HepG2 (cell line): ENCODE measurements around the gene CMKLR1. TPM values are rescaled to one million over a fixed set of nuclear protein-coding genes. Genes with fewer than 3 reads are reported as not detected.

Experiments
- AGO1 ChIP-seq: fragments of 200-400 bp; formaldehyde crosslinking; IDR thresholded peaks from 2 replicates; pipeline ENCODE4 v1.6.1; 2017; ENCODE audit warnings: mild to moderate bottlenecking, low read depth, low read length, moderate library complexity; ENCODE audit not compliant: poor library complexity, severe bottlenecking
- ARID2 ChIP-seq: sonication (generic); formaldehyde crosslinking; IDR thresholded peaks from 2 replicates; pipeline ENCODE4 v1.8.1; 2022; ENCODE audit warnings: mild to moderate bottlenecking, missing genetic modification reagents, borderline replicate concordance
- ARNTL ChIP-seq: sonication (generic); formaldehyde crosslinking; IDR thresholded peaks from 2 replicates; pipeline ENCODE4 v1.4.0; 2020; ENCODE audit warnings: mild to moderate bottlenecking, missing genetic modification reagents
- BORCS8-MEF2B ChIP-seq: sonication (generic); formaldehyde crosslinking; IDR thresholded peaks from 2 replicates; pipeline ENCODE4 v1.8.0; 2022; ENCODE audit warnings: mild to moderate bottlenecking, missing genetic modification reagents
- ETS1 ChIP-seq: sonication (generic); formaldehyde crosslinking; IDR thresholded peaks from 2 replicates; pipeline ENCODE4 v1.4.0; 2020; ENCODE audit warnings: missing genetic modification reagents
- EZH2 ChIP-seq: conservative IDR thresholded peaks from 2 replicates; pipeline ENCODE4 v1.6.1; 2012; ENCODE audit warnings: mild to moderate bottlenecking, low read depth, low read length, moderate library complexity
- HDAC1 ChIP-seq: sonication (generic); formaldehyde crosslinking; IDR thresholded peaks from 2 replicates; pipeline ENCODE4 v1.5.1; 2020; ENCODE audit warnings: mild to moderate bottlenecking, missing genetic modification reagents
- HNRNPL ChIP-seq: fragments of 200-400 bp; formaldehyde crosslinking; IDR thresholded peaks from 2 replicates; pipeline ENCODE4 v1.6.1; 2017; ENCODE audit warnings: mild to moderate bottlenecking, low read depth, low read length
- MAFK ChIP-seq, 2 experiments: IDR thresholded peaks in 1 of 2; conservative IDR thresholded peaks in 1 of 2; 2 replicates each; pipeline ENCODE4 v1.6.1; 2011; ENCODE audit warnings: improper control_type of control experiment in 2 of 2, low read length in 2 of 2
- NFYC ChIP-seq: IDR thresholded peaks from 2 replicates; pipeline ENCODE4 v1.6.1; 2016; ENCODE audit warnings: missing genetic modification reagents, missing compliant biosample characterization
- NKX3-1 ChIP-seq: sonication (generic); formaldehyde crosslinking; IDR thresholded peaks from 2 replicates; pipeline ENCODE4 v1.5.0; 2020; ENCODE audit warnings: missing genetic modification reagents
- PCBP1 ChIP-seq: fragments of 200-400 bp; formaldehyde crosslinking; IDR thresholded peaks from 2 replicates; pipeline ENCODE4 v1.6.1; 2017; ENCODE audit warnings: mild to moderate bottlenecking, low read depth, low read length, borderline replicate concordance
- PHF8 ChIP-seq: sonication (generic); formaldehyde crosslinking; IDR thresholded peaks from 2 replicates; pipeline ENCODE4 v1.5.0; 2020; ENCODE audit warnings: missing genetic modification reagents
- POGK ChIP-seq: sonication (generic); formaldehyde crosslinking; conservative IDR thresholded peaks from 2 replicates; pipeline ENCODE4 v1.8.0; 2022; ENCODE audit warnings: mild to moderate bottlenecking, moderate library complexity, missing genetic modification reagents
- RBM22 ChIP-seq: fragments of 200-400 bp; formaldehyde crosslinking; optimal IDR thresholded peaks from 2 replicates; pipeline ENCODE3; 2017; ENCODE audit warnings: mild to moderate bottlenecking, low read length, moderate library complexity
- TBX2 ChIP-seq: sonication (generic); formaldehyde crosslinking; IDR thresholded peaks from 2 replicates; pipeline ENCODE4 v1.5.0; 2020; ENCODE audit warnings: missing genetic modification reagents, mild to moderate bottlenecking, borderline replicate concordance
- ZBTB21 ChIP-seq: sonication (generic); formaldehyde crosslinking; IDR thresholded peaks from 2 replicates; pipeline ENCODE4 v1.4.0; 2020; ENCODE audit warnings: missing genetic modification reagents
- ZFP36L2 ChIP-seq: sonication (generic); formaldehyde crosslinking; IDR thresholded peaks from 2 replicates; pipeline ENCODE4 v1.4.0; 2020; ENCODE audit warnings: missing genetic modification reagents
- ZNF34 ChIP-seq: sonication (generic); formaldehyde crosslinking; IDR thresholded peaks from 2 replicates; pipeline ENCODE4 v1.4.0; 2020; ENCODE audit warnings: mild to moderate bottlenecking, missing genetic modification reagents, borderline replicate concordance
- ZNF414 ChIP-seq: sonication (generic); formaldehyde crosslinking; IDR thresholded peaks from 2 replicates; pipeline ENCODE4 v1.5.0; 2020; ENCODE audit warnings: missing genetic modification reagents
- ZNF543 ChIP-seq: sonication (generic); formaldehyde crosslinking; IDR thresholded peaks from 2 replicates; pipeline ENCODE4 v1.4.0; 2020; ENCODE audit warnings: mild to moderate bottlenecking, missing genetic modification reagents
- ZNF788 ChIP-seq: sonication (generic); formaldehyde crosslinking; IDR thresholded peaks from 2 replicates; pipeline ENCODE4 v1.5.0; 2020; ENCODE audit warnings: mild to moderate bottlenecking, missing genetic modification reagents, borderline replicate concordance
- polyA plus RNA-seq, 8 experiments: library from polyadenylated mRNA; depleted of rRNA in 3 of 8; stranded (reverse) in 7 of 8; unstranded in 1 of 8; fragments of >200 nt; fragmentation: Illumina TruSeq in 4 of 8; extraction: Trizol in 4 of 8; gene quantifications; 2 replicates each; pipeline versions ENCODE4 v1.2.1 to v1.2.3, GENCODE V29; 2011 to 2016; ENCODE audit warnings: low read depth in 4 of 8, missing spikeins in 1 of 8, mixed read lengths in 1 of 8; ENCODE audit not compliant: insufficient read depth in 1 of 8
- total RNA-seq, 5 experiments: library from RNA; depleted of rRNA; stranded (reverse); fragments of >200 nt; fragmentation: Illumina TruSeq; extraction: Trizol; gene quantifications; 2 replicates each; pipeline ENCODE4 v1.2.3, GENCODE V29; 2016; ENCODE audit warnings: low read depth in 1 of 5
- TF ChIP-seq, protein P1 (sequence below): sonication (generic); formaldehyde crosslinking; IDR thresholded peaks from 2 replicates; pipeline ENCODE4 v1.4.0; 2020; ENCODE audit warnings: missing genetic modification reagents, low read depth, mild to moderate bottlenecking, borderline replicate concordance
- TF ChIP-seq, protein P2 (sequence below): sonication (generic); formaldehyde crosslinking; IDR thresholded peaks from 2 replicates; pipeline ENCODE4 v1.4.0; 2020; ENCODE audit warnings: missing genetic modification reagents, borderline replicate concordance

The CMKLR1 gene
- total and polyA plus RNA-seq, 2 of the 13 experiments (the other 11 are each of a cell fraction or from before 2014, with no cell fraction given) = not detected

- TF ChIP-seq ZNF414 (CRISPR knock-in tag) (peak; percentile 35; the same call in 1 of the 2 replicates), HNRNPL (no peak), NKX3-1 (0 out of 2 replicates have a peak, but pooled peaks have one; percentile 52), ARNTL (CRISPR knock-in tag) (peak; percentile 27; the same call in 1 of the 2 replicates), MAFK (conservative IDR thresholded peaks at IDR 0.05 in 1 of 2, IDR thresholded peaks at IDR 0.05 in 1 of 2; ENCODE audit: low read length in 2 of 2) (peak in 1 of 2 experiments; percentile 2; a peak in 1 of 4 replicates), ARID2 (CRISPR knock-in tag) (no peak), ZNF543 (0 out of 2 replicates have a peak, but pooled peaks have one; percentile 43), ZFP36L2 (CRISPR knock-in tag) (no peak), NFYC (CRISPR knock-in tag) (peak; percentile 72), ZNF34 (CRISPR knock-in tag) (0 out of 2 replicates have a peak, but pooled peaks have one; percentile 26), AGO1 (no peak), HDAC1 (CRISPR knock-in tag) (peak; percentile 82), PHF8 (CRISPR knock-in tag) (0 out of 2 replicates have a peak, but pooled peaks have one; percentile 30), BORCS8-MEF2B (CRISPR knock-in tag) (peak; percentile 32), RBM22 (no peak), ETS1 (CRISPR knock-in tag) (no peak), EZH2 (no peak), ZNF788 (CRISPR knock-in tag) (peak; percentile 94), TBX2 (CRISPR knock-in tag) (peak; percentile 97), POGK (CRISPR knock-in tag) (peak; percentile 71), PCBP1 (no peak), ZBTB21 (CRISPR knock-in tag) (no peak)
- TF ChIP-seq, protein P1, sequence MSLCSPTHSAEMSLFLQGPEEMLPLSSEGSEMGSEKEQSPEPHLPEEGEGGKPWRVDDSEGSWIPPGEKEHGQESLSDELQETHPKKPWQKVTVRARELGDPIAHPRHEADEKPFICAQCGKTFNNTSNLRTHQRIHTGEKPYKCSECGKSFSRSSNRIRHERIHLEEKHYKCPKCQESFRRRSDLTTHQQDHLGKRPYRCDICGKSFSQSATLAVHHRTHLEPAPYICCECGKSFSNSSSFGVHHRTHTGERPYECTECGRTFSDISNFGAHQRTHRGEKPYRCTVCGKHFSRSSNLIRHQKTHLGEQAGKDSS (CRISPR knock-in tag) = peak; percentile 64; the same call in 1 of the 2 replicates
- TF ChIP-seq, protein P2, sequence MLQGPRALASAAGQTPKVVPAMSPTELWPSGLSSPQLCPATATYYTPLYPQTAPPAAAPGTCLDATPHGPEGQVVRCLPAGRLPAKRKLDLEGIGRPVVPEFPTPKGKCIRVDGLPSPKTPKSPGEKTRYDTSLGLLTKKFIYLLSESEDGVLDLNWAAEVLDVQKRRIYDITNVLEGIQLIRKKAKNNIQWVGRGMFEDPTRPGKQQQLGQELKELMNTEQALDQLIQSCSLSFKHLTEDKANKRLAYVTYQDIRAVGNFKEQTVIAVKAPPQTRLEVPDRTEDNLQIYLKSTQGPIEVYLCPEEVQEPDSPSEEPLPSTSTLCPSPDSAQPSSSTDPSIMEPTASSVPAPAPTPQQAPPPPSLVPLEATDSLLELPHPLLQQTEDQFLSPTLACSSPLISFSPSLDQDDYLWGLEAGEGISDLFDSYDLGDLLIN (CRISPR knock-in tag) = no peak
Observed at GRCh38 chr12:108313606-108314351, 25.3 kb downstream of the CMKLR1 start (continued).
